HEK293T (cell line): ENCODE measurements around the gene VRK3.

Experiments
- CTCF ChIA-PET: fragments of 350-600 bp; formaldehyde crosslinking; extraction: SDS; loops from one replicate; lab custom pipeline; 2021; ENCODE audit warnings: antibody characterized with exemption, inconsistent platforms; lab: Yijun Ruan, JAX
- POLR2A ChIA-PET: fragments of 350-600 bp; formaldehyde crosslinking; extraction: SDS; loops from one replicate; lab custom pipeline; 2020; ENCODE audit warnings: antibody characterized with exemption, inconsistent platforms; lab: Yijun Ruan, JAX
- DNase-seq: peaks from one replicate; pipeline ENCODE4 v3.0.0; 2012; ENCODE audit warnings: mixed read lengths; ENCODE audit errors: extremely low spot score
- ARNT ChIP-seq: fragments of 450-650 bp; IDR thresholded peaks from 2 replicates; pipeline ENCODE4 v1.6.1; 2017; ENCODE audit warnings: mild to moderate bottlenecking
- BHLHE40 ChIP-seq: fragments of 450-650 bp; IDR thresholded peaks from 2 replicates; pipeline ENCODE4 v1.6.1; 2016; ENCODE audit warnings: mild to moderate bottlenecking, moderate library complexity, borderline replicate concordance
- CTBP1 ChIP-seq: fragments of 450-650 bp; IDR thresholded peaks from 2 replicates; pipeline ENCODE4 v1.6.1; 2016; ENCODE audit warnings: borderline replicate concordance
- ELF4 ChIP-seq: fragments of 450-650 bp; IDR thresholded peaks from 2 replicates; pipeline ENCODE4 v1.6.1; 2017; ENCODE audit warnings: antibody characterized with exemption
- FOXA1 ChIP-seq: fragments of 450-650 bp; IDR thresholded peaks from 2 replicates; pipeline ENCODE4 v1.6.1; 2016; ENCODE audit warnings: mild to moderate bottlenecking
- FOXK2 ChIP-seq: fragments of 450-650 bp; IDR thresholded peaks from 2 replicates; pipeline ENCODE4 v1.6.1; 2016; ENCODE audit warnings: mild to moderate bottlenecking
- FOXM1 ChIP-seq: fragments of 450-650 bp; IDR thresholded peaks from 2 replicates; pipeline ENCODE4 v1.6.1; 2017; ENCODE audit warnings: mild to moderate bottlenecking, borderline replicate concordance
- HDGF ChIP-seq: fragments of 450-650 bp; IDR thresholded peaks from 2 replicates; pipeline ENCODE4 v1.6.1; 2017; ENCODE audit warnings: antibody characterized with exemption, borderline replicate concordance
- L3MBTL2 ChIP-seq: fragments of 450-650 bp; conservative IDR thresholded peaks from 2 replicates; pipeline ENCODE4 v1.6.1; 2016; ENCODE audit warnings: mild to moderate bottlenecking
- LEF1 ChIP-seq: fragments of 450-650 bp; IDR thresholded peaks from 2 replicates; pipeline ENCODE4 v1.6.1; 2017; ENCODE audit warnings: mild to moderate bottlenecking, borderline replicate concordance
- NFRKB ChIP-seq: fragments of 450-650 bp; IDR thresholded peaks from 2 replicates; pipeline ENCODE4 v1.6.1; 2016; ENCODE audit warnings: mild to moderate bottlenecking, moderate library complexity
- SP1 ChIP-seq: fragments of 450-650 bp; IDR thresholded peaks from 2 replicates; pipeline ENCODE4 v1.6.1; 2017
- SUZ12 ChIP-seq: fragments of 450-650 bp; IDR thresholded peaks from 2 replicates; pipeline ENCODE4 v1.6.1; 2016; ENCODE audit warnings: mild to moderate bottlenecking
- TARDBP ChIP-seq: fragments of 450-650 bp; IDR thresholded peaks from 2 replicates; pipeline ENCODE4 v1.6.1; 2016
- ZNF384 ChIP-seq: fragments of 450-650 bp; IDR thresholded peaks from 2 replicates; pipeline ENCODE4 v1.6.1; 2016
- TF ChIP-seq, protein P1 (sequence below): fragments of 450-650 bp; IDR thresholded peaks from 2 replicates; pipeline ENCODE4 v1.6.1; 2016

Gene VRK3

DNA sequence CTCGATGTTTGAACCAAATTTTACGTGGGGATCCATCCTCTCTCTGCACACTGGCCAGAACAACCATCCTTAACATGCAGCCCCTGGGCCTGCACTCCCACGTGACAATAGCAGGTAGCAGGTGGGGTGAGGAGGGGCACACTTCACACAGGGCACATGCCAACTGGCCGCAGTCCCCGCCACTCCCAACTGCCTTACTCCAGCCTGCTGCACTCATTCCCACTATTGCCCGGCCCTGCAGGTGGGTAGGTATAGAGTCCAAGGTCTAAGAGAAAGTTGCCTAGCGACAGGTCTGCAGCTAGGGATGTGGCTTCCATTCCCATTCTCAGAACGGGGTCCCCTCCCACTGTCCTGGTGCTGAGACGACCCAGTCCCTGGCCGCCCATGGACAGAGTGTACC, 18.0 kb downstream of the VRK3 start:
- TF ChIP-seq BHLHE40 (no peak), CTBP1 (no peak), SP1 (no peak), SUZ12 (no peak), FOXA1 (no peak), TARDBP (no peak), ELF4 (no peak), LEF1 (no peak), ZNF384 (no peak), L3MBTL2 (no peak), FOXK2 (no peak), ARNT (no peak), HDGF (no peak), NFRKB (no peak), FOXM1 (no peak)
- TF ChIP-seq, protein P1, sequence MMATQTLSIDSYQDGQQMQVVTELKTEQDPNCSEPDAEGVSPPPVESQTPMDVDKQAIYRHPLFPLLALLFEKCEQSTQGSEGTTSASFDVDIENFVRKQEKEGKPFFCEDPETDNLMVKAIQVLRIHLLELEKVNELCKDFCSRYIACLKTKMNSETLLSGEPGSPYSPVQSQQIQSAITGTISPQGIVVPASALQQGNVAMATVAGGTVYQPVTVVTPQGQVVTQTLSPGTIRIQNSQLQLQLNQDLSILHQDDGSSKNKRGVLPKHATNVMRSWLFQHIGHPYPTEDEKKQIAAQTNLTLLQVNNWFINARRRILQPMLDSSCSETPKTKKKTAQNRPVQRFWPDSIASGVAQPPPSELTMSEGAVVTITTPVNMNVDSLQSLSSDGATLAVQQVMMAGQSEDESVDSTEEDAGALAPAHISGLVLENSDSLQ, result no peak

DNA sequence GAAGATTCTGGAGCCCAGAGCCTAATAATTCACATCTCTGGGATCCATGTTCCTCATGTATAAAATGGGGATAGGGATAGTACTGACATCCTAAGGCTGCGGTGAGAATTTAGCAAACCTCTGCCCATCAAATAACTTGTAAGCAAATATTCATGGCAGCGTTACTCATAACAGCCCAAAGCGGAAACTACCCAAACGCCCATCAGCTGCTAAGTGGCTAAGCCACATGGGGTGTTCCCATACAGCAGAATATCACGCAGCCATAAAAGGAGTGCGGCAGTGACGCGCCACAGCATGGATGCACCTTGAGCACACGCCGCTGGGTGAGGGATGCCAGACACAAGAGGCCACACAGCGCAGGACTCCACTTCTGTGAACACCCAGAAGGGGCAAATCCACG, 19.7 kb downstream of the VRK3 start:
- TF ChIP-seq TARDBP (no peak), FOXM1 (no peak), SP1 (no peak), SUZ12 (no peak), CTBP1 (no peak), HDGF (no peak), BHLHE40 (no peak), L3MBTL2 (no peak)
- ChIA-PET POLR2A (no interaction called here), CTCF (no interaction called here)
- DNase-seq, result no peak

More for the DNA sequence above, 18.0 kb downstream of the VRK3 start:
- CTCF ChIA-PET, result no interaction called here
- DNase-seq, result no peak
- POLR2A ChIA-PET, result no interaction called here

DNA sequence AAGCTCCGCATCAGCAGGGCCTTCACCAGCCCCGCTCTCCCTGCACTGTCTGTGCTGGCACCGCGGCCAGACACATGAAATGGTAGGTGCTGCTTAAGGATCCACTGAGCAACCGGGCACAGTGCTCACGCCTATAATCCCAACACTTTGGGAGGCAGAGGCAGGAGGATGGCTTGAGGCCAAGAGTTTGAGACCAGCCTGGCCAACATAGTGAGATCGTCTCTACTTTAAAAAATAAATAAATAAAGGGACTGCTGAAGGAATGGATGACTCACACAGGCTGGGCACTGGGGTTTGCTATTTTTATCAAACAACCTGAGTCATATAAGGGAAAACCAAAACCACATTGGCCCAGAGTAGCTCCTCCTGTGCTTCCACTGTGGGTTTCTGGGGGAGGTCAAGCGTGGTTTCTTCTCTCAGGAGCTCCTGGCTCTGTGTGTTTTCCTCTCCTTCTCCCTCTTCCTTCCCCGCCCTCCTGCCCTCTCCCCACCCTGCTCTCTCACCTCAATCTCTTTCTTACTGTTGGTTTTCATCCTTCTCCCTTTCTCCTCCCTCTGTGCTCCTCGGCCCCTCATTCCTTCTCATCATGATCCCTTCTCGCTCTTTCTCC, 21.3 kb downstream of the VRK3 start:
- no peak for DNase-seq
- POLR2A ChIA-PET, result interaction anchor here (1.7 kb wide), 1 partner anchor 12 kb away, joined by 4 read pairs; no protein-coding TSS in a partner anchor
- CTCF ChIA-PET, result no interaction called here

DNA sequence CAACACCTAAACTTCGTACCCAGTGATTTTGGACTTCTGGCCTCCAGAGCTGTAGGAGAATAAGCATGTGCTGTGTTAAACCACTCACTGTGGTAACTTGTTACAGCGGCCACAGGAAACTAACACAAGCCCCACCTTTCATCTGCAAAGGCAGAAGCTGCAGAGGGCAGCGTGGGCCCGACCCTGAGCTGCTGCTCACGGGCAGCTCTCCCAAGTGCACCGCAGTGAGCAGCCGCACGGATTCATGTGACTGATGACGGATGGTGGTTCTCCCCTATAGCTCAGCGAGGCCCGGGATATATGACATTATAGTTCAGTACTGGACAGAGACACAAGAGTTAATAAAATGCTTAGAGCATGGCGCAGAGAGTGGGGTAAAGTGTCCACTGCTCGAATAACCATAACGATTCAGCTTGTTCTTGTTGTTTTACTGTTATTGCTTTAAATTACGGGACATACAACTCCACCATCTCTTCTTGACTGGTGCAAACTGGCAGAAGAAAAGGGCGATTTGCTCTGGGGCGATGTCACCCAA, 21.9 kb downstream of the VRK3 start:
- no peak for DNase-seq
- CTCF ChIA-PET, result no interaction called here
- TF ChIP-seq, protein P1, result no peak
- TF ChIP-seq ARNT (no peak), BHLHE40 (no peak), TARDBP (no peak), SUZ12 (no peak), FOXA1 (no peak), SP1 (no peak), CTBP1 (no peak), ZNF384 (no peak)
- POLR2A ChIA-PET, result interaction anchor here (1.4 to 1.7 kb wide), 2 partner anchors 10 to 12 kb away, joined by 4 read pairs; no protein-coding TSS in a partner anchor

More for the DNA sequence above, 21.3 kb downstream of the VRK3 start:
- TF ChIP-seq BHLHE40 (no peak), LEF1 (no peak), CTBP1 (no peak), SUZ12 (no peak), HDGF (no peak), L3MBTL2 (no peak), ARNT (no peak), NFRKB (no peak), FOXK2 (no peak)

DNA sequence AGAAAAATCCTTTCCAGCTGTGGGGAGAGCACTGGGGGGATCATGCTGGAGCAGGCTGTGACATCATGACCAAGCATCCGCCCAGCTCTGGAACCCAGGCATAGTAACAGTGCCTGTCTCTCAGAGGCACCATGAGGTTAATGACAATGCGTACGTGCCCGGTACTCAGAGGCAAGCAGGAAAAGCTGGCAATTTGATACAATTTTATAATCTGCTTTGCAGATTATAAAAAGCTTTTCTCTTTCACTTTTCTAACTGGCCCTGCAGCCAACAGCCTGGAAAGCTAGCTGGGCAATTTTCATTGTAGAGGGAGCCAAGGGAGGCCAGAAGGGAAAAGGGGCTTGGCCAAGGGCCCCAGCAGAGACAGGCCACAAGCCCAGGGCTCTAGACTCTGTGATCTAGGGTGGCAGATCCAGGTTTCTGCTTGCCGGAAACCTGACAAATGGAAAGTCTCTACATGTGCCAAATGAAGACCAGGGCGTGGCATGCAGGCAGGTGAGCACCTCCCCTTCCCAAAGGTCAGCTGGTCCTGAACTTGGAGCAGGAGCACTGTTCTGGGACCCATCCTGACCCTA, 22.7 kb downstream of the VRK3 start:
- ChIA-PET CTCF (interaction anchor here (0.8 kb wide), 1 partner anchor 44 kb away, joined by 4 read pairs; no protein-coding TSS in a partner anchor), POLR2A (interaction anchor here (1.0 to 1.7 kb wide), 4 partner anchors 9 to 74 kb away, joined by 3 to 4 read pairs (median 4); partner anchors contain the start of genes ATF5, NUP62 and ZNF473)

DNA sequence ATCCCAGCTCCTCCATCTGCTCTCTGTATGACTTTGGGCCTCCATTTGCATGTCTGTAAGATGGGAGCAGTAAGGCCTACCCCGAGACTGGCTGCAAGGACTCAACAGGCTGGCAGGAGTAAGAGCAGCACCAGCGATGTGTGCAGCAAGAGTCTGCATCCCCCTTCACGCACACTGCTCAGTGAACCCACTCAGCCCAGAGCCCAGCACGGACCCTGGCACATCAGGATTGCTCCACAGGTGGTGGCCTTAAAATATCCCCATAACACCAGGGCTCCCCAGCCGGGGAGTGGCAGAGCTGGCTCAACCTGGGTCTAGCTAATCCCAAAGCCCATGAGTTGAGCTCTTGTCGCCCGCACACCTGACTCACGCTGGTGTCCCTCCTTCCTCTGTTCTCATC, 23.4 kb downstream of the VRK3 start:
- no peak for TF ChIP-seq FOXM1
- TF ChIP-seq LEF1, result no peak
- TF ChIP-seq TARDBP, result no peak
- ChIA-PET CTCF (interaction anchor here (0.8 kb wide), 1 partner anchor 45 kb away, joined by 4 read pairs; no protein-coding TSS in a partner anchor), POLR2A (interaction anchor here (1.0 kb wide), 2 partner anchors 24 to 73 kb away, joined by 3 read pairs; partner anchors contain the start of genes ATF5, NUP62 and ZNF473)
- DNase-seq, result no peak

More for the DNA sequence above, 22.7 kb downstream of the VRK3 start:
- TF ChIP-seq LEF1 (no peak), FOXM1 (no peak), FOXA1 (no peak), NFRKB (no peak), SUZ12 (no peak), ELF4 (no peak), TARDBP (no peak)
- DNase-seq, result no peak
